HG03354 (cell line): ENCODE data around the gene ECSIT.
"Not testable (repeated sequence)": the region's sequence is repeated elsewhere in the genome, so short reads cannot be mapped to it uniquely, and the experiment has no call there.

Source experiments
- ATAC-seq: cut with Tn5 transposase; IDR thresholded peaks from one replicate; pipeline ENCODE4 v1.9.1; 2021; ENCODE audit warnings: mild to moderate bottlenecking; ENCODE audit not compliant: unreplicated experiment, poor library complexity, severe bottlenecking

ECSIT gene

GRCh38 chr19:11479898-11480714 lies 48.8 kb downstream of the ECSIT start:
- no peak for ATAC-seq

- ATAC-seq: no peak
Measured at GRCh38 chr19:11479090-11479897, 49.6 kb downstream of the ECSIT start.

GRCh38 chr19:11478167-11479089 lies 50.5 kb downstream of the ECSIT start:
- no peak for ATAC-seq

GRCh38 chr19:11475861-11476260 lies 53.1 kb downstream of the ECSIT start:
- ATAC-seq: no peak

- ATAC-seq: not testable (repeated sequence)
Measured at GRCh38 chr19:11475343-11475742, 53.6 kb downstream of the ECSIT start.

- no peak for ATAC-seq
Measured at GRCh38 chr19:11473725-11474124, 55.2 kb downstream of the ECSIT start.

GRCh38 chr19:11468266-11468845 lies 60.6 kb downstream of the ECSIT start:
- ATAC-seq: not testable (repeated sequence)

- no peak for ATAC-seq
Measured at GRCh38 chr19:11465600-11465999, 63.3 kb downstream of the ECSIT start.

- no peak for ATAC-seq
Measured at GRCh38 chr19:11464333-11465265, 64.3 kb downstream of the ECSIT start.

- ATAC-seq: no peak
Measured at GRCh38 chr19:11463391-11463790, 65.5 kb downstream of the ECSIT start.

- no peak for ATAC-seq
Measured at GRCh38 chr19:11461453-11461852, 67.5 kb downstream of the ECSIT start.

GRCh38 chr19:11460207-11460606 lies 68.7 kb downstream of the ECSIT start:
- ATAC-seq: no peak

- not testable (repeated sequence) for ATAC-seq
Measured at GRCh38 chr19:11458912-11459311, 70.0 kb downstream of the ECSIT start.

- no peak for ATAC-seq
Measured at GRCh38 chr19:11458236-11458900, 70.6 kb downstream of the ECSIT start.

- no peak for ATAC-seq
Measured at GRCh38 chr19:11457831-11458230, 71.1 kb downstream of the ECSIT start.

- no peak for ATAC-seq
Measured at GRCh38 chr19:11457115-11457514, 71.8 kb downstream of the ECSIT start.

- ATAC-seq: no peak
Measured at GRCh38 chr19:11456659-11457058, 72.3 kb downstream of the ECSIT start.
